WTC11 (cell line): Measurements from ENCODE around the gene SIK2. TPM values are rescaled to one million over a fixed set of nuclear protein-coding genes. Genes with fewer than 3 reads are reported as not detected.
A peak's percentile ranks its signal among the peaks of the same experiment; 100 is the strongest.

ENCODE experiments used
- ATAC-seq: fragments of 200-7000 bp; cut with Tn5 transposase; 2 replicates; pipeline ENCODE4 v1.10.0; 2021; ENCODE audit warnings: mild to moderate bottlenecking, moderate library complexity
- CTCF ChIA-PET: fragments of 300-600 bp; sonication (Branson Sonifier 250); formaldehyde crosslinking; loops from one replicate; lab custom pipeline; 2021; ENCODE audit warnings: antibody characterized with exemption; lab: Charles Lee
- POLR2A ChIA-PET: fragments of 350-600 bp; sonication (Branson Sonifier 250); formaldehyde crosslinking; loops from one replicate; lab custom pipeline; 2021; ENCODE audit warnings: antibody characterized with exemption; lab: Charles Lee
- DNase-seq: peaks from one replicate; pipeline ENCODE4 v3.0.0; 2021; ENCODE audit warnings: low spot score
- H3K27ac Mint-ChIP-seq: 2 replicates; pipeline ENCODE4 v1.8.0; 2021; ENCODE audit warnings: mixed read lengths
- H3K27me3 Mint-ChIP-seq: 2 replicates; pipeline ENCODE4 v1.8.0; 2021; ENCODE audit warnings: low read depth, mild to moderate bottlenecking, moderate library complexity, mixed read lengths
- H3K36me3 Mint-ChIP-seq: 2 replicates; pipeline ENCODE4 v1.8.0; 2021; ENCODE audit warnings: mixed read lengths
- H3K4me1 Mint-ChIP-seq: 2 replicates; pipeline ENCODE4 v1.8.0; 2022; ENCODE audit warnings: mixed read lengths
- H3K4me3 Mint-ChIP-seq: 2 replicates; pipeline ENCODE4 v1.8.0; 2021; ENCODE audit warnings: mild to moderate bottlenecking, moderate library complexity, mixed read lengths
- H3K9me3 Mint-ChIP-seq: 2 replicates; pipeline ENCODE4 v1.8.0; 2021; ENCODE audit warnings: mixed read lengths
- ATF1 ChIP-seq: sonication (generic); formaldehyde crosslinking; IDR thresholded peaks from 2 replicates; pipeline ENCODE4 v1.8.1; 2023; ENCODE audit warnings: mild to moderate bottlenecking, moderate library complexity, missing genetic modification reagents
- CDX4 ChIP-seq: fragments of 250-450 bp; sonication (Bioruptor Pico); IDR thresholded peaks from 2 replicates; pipeline ENCODE4 v1.9.0; 2021; ENCODE audit warnings: moderate library complexity, mild to moderate bottlenecking, inconsistent platforms, borderline replicate concordance
- CREB1 ChIP-seq: sonication (generic); formaldehyde crosslinking; IDR thresholded peaks from 2 replicates; pipeline ENCODE4 v1.8.0; 2023; ENCODE audit warnings: mild to moderate bottlenecking, missing genetic modification reagents
- ESRRA ChIP-seq: sonication (generic); formaldehyde crosslinking; IDR thresholded peaks from 2 replicates; pipeline ENCODE4 v1.8.1; 2022; ENCODE audit warnings: mild to moderate bottlenecking, missing genetic modification reagents, borderline replicate concordance
- ETV6 ChIP-seq: sonication (generic); formaldehyde crosslinking; IDR thresholded peaks from 2 replicates; pipeline ENCODE4 v1.8.1; 2022; ENCODE audit warnings: mild to moderate bottlenecking, missing genetic modification reagents
- FOXK1 ChIP-seq: sonication (generic); formaldehyde crosslinking; IDR thresholded peaks from 2 replicates; pipeline ENCODE4 v1.8.0; 2022; ENCODE audit warnings: mild to moderate bottlenecking, moderate library complexity, missing genetic modification reagents
- FOXP1 ChIP-seq: sonication (generic); formaldehyde crosslinking; IDR thresholded peaks from 2 replicates; pipeline ENCODE4 v1.8.0; 2022; ENCODE audit warnings: missing genetic modification reagents, mild to moderate bottlenecking, moderate library complexity, borderline replicate concordance
- HMGA2 ChIP-seq: fragments of 250-450 bp; sonication (Bioruptor Pico); IDR thresholded peaks from 2 replicates; pipeline ENCODE4 v1.4.0; 2021; ENCODE audit warnings: mild to moderate bottlenecking, moderate library complexity
- HMGXB4 ChIP-seq: sonication (generic); formaldehyde crosslinking; IDR thresholded peaks from 2 replicates; pipeline ENCODE4 v1.8.1; 2023; ENCODE audit warnings: mild to moderate bottlenecking, moderate library complexity, missing genetic modification reagents
- IRF2 ChIP-seq: sonication (generic); formaldehyde crosslinking; IDR thresholded peaks from 2 replicates; pipeline ENCODE4 v1.8.0; 2022; ENCODE audit warnings: low read depth, missing genetic modification reagents, borderline replicate concordance
- JUN ChIP-seq: sonication (generic); formaldehyde crosslinking; IDR thresholded peaks from 2 replicates; pipeline ENCODE4 v1.8.0; 2023; ENCODE audit warnings: mild to moderate bottlenecking, missing genetic modification reagents
- NFE2L1 ChIP-seq: sonication (generic); formaldehyde crosslinking; IDR thresholded peaks from 2 replicates; pipeline ENCODE4 v1.8.1; 2023; ENCODE audit warnings: missing genetic modification reagents
- OVOL2 ChIP-seq: fragments of 250-450 bp; sonication (Bioruptor Pico); IDR thresholded peaks from 2 replicates; pipeline ENCODE4 v1.9.0; 2021; ENCODE audit warnings: mild to moderate bottlenecking, borderline replicate concordance
- RELA ChIP-seq: sonication (generic); formaldehyde crosslinking; IDR thresholded peaks from 2 replicates; pipeline ENCODE4 v1.8.1; 2022; ENCODE audit warnings: missing genetic modification reagents, mild to moderate bottlenecking, borderline replicate concordance
- RORB ChIP-seq: fragments of 250-450 bp; sonication (Bioruptor Pico); IDR thresholded peaks from 2 replicates; pipeline ENCODE4 v1.9.0; 2021; ENCODE audit warnings: mild to moderate bottlenecking
- SMAD3 ChIP-seq: sonication (generic); formaldehyde crosslinking; IDR thresholded peaks from 2 replicates; pipeline ENCODE4 v1.8.0; 2022; ENCODE audit warnings: missing genetic modification reagents, mild to moderate bottlenecking, borderline replicate concordance
- SP1 ChIP-seq: sonication (generic); formaldehyde crosslinking; conservative IDR thresholded peaks from 2 replicates; pipeline ENCODE4 v1.8.1; 2022; ENCODE audit warnings: missing genetic modification reagents
- TEAD4 ChIP-seq: sonication (generic); formaldehyde crosslinking; IDR thresholded peaks from 2 replicates; pipeline ENCODE4 v1.8.0; 2022; ENCODE audit warnings: mild to moderate bottlenecking, missing genetic modification reagents
- TP53 ChIP-seq: sonication (generic); formaldehyde crosslinking; IDR thresholded peaks from 2 replicates; pipeline ENCODE4 v1.8.1; 2023; ENCODE audit warnings: mild to moderate bottlenecking, missing genetic modification reagents
- ZBTB43 ChIP-seq: sonication (generic); formaldehyde crosslinking; IDR thresholded peaks from 2 replicates; pipeline ENCODE4 v1.8.1; 2023; ENCODE audit warnings: mild to moderate bottlenecking, missing genetic modification reagents
- ZMAT4 ChIP-seq: fragments of 250-450 bp; sonication (Bioruptor Pico); IDR thresholded peaks from 2 replicates; pipeline ENCODE4 v1.9.0; 2021; ENCODE audit warnings: mild to moderate bottlenecking
- ZNF263 ChIP-seq: sonication (generic); formaldehyde crosslinking; IDR thresholded peaks from 2 replicates; pipeline ENCODE4 v1.8.1; 2022; ENCODE audit warnings: low read depth, mild to moderate bottlenecking, moderate library complexity, missing genetic modification reagents
- ZNF317 ChIP-seq: sonication (generic); formaldehyde crosslinking; IDR thresholded peaks from 2 replicates; pipeline ENCODE4 v1.8.1; 2023; ENCODE audit warnings: low read depth, mild to moderate bottlenecking, moderate library complexity, missing genetic modification reagents, borderline replicate concordance
- ZNF423 ChIP-seq: fragments of 250-450 bp; sonication (Bioruptor Pico); IDR thresholded peaks from 2 replicates; pipeline ENCODE4 v2.1.2; 2022; ENCODE audit warnings: mild to moderate bottlenecking, moderate library complexity
- total RNA-seq: library from RNA; stranded (reverse); gene quantifications from 3 replicates; pipeline ENCODE4 v1.2.3, GENCODE V29; 2021
- TF ChIP-seq, protein P1 (sequence below): sonication (generic); formaldehyde crosslinking; IDR thresholded peaks from 2 replicates; pipeline ENCODE4 v1.8.0; 2023; ENCODE audit warnings: mild to moderate bottlenecking, missing genetic modification reagents
- TF ChIP-seq, protein P2 (sequence below): sonication (generic); formaldehyde crosslinking; IDR thresholded peaks from 2 replicates; pipeline ENCODE4 v1.8.1; 2023; ENCODE audit warnings: mild to moderate bottlenecking, missing genetic modification reagents
- TF ChIP-seq, protein P3 (sequence below): sonication (generic); formaldehyde crosslinking; IDR thresholded peaks from 2 replicates; pipeline ENCODE4 v1.8.0; 2022; ENCODE audit warnings: mild to moderate bottlenecking, missing genetic modification reagents

Gene SIK2
- total RNA-seq, 1 experiment from 2014 or later: 7.2 TPM

GRCh38 chr11:111680486-111681175 lies 78.4 kb downstream of the SIK2 start:
- 0 out of 2 replicates have a peak, but pooled peaks cover 4% of the 10 kb centered on the region for H3K9me3 Mint-ChIP-seq
- TF ChIP-seq CREB1 (CRISPR knock-in tag) (no peak), ZNF263 (no peak), HMGXB4 (CRISPR knock-in tag) (no peak), RORB (CRISPR knock-in tag) (no peak), TEAD4 (no peak), CDX4 (CRISPR knock-in tag) (no peak), SMAD3 (CRISPR knock-in tag) (no peak), ETV6 (no peak), FOXP1 (CRISPR knock-in tag) (no peak), HMGA2 (no peak), RELA (no peak), TP53 (CRISPR knock-in tag) (no peak), OVOL2 (CRISPR knock-in tag) (no peak), FOXK1 (CRISPR knock-in tag) (no peak), ZNF317 (CRISPR knock-in tag) (no peak), ZNF423 (CRISPR knock-in tag) (no peak), ZMAT4 (CRISPR knock-in tag) (no peak)
- TF ChIP-seq, protein P1, sequence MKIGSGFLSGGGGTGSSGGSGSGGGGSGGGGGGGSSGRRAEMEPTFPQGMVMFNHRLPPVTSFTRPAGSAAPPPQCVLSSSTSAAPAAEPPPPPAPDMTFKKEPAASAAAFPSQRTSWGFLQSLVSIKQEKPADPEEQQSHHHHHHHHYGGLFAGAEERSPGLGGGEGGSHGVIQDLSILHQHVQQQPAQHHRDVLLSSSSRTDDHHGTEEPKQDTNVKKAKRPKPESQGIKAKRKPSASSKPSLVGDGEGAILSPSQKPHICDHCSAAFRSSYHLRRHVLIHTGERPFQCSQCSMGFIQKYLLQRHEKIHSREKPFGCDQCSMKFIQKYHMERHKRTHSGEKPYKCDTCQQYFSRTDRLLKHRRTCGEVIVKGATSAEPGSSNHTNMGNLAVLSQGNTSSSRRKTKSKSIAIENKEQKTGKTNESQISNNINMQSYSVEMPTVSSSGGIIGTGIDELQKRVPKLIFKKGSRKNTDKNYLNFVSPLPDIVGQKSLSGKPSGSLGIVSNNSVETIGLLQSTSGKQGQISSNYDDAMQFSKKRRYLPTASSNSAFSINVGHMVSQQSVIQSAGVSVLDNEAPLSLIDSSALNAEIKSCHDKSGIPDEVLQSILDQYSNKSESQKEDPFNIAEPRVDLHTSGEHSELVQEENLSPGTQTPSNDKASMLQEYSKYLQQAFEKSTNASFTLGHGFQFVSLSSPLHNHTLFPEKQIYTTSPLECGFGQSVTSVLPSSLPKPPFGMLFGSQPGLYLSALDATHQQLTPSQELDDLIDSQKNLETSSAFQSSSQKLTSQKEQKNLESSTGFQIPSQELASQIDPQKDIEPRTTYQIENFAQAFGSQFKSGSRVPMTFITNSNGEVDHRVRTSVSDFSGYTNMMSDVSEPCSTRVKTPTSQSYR (CRISPR knock-in tag): no peak
- TF ChIP-seq, protein P2, sequence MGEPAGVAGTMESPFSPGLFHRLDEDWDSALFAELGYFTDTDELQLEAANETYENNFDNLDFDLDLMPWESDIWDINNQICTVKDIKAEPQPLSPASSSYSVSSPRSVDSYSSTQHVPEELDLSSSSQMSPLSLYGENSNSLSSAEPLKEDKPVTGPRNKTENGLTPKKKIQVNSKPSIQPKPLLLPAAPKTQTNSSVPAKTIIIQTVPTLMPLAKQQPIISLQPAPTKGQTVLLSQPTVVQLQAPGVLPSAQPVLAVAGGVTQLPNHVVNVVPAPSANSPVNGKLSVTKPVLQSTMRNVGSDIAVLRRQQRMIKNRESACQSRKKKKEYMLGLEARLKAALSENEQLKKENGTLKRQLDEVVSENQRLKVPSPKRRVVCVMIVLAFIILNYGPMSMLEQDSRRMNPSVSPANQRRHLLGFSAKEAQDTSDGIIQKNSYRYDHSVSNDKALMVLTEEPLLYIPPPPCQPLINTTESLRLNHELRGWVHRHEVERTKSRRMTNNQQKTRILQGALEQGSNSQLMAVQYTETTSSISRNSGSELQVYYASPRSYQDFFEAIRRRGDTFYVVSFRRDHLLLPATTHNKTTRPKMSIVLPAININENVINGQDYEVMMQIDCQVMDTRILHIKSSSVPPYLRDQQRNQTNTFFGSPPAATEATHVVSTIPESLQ: no peak
- TF ChIP-seq, all 79 proteins: peak for 0
- H3K4me3 Mint-ChIP-seq: no peak overlapping the region
- CTCF ChIA-PET: interaction anchor here (1.4 kb wide), 1 partner anchor 161 kb away, joined by 3 read pairs; no protein-coding TSS in a partner anchor
- H3K36me3 Mint-ChIP-seq: no peaks in the 10 kb centered on the region
- POLR2A ChIA-PET: no interaction called here
- DNase-seq (no peak), ATAC-seq (no peak)
- no peaks in the 10 kb centered on the region for H3K27me3 Mint-ChIP-seq
- H3K27ac Mint-ChIP-seq: no peak overlapping the region
- no peaks in the 10 kb centered on the region for H3K4me1 Mint-ChIP-seq

DNA sequence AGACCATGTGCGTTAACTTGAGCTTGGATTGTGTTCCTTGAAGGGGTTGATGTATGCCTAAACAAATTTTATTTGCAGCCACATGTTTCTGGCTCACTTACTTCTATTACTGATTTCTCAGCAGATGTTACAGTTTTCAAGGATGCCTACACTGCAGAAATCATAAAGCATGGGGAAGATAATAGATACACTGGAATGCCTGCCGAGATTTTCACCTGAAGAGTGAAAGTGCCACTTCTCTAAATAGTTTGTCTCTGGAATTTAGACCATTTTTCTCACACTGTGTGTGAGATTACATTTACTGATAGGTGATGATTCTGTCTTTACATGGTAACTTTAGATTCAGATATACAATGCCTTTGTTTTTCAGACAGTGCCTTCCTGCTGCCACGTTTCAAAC lies 81.6 kb downstream of the SIK2 start:
- Mint-ChIP-seq H3K27ac (peak overlapping the region; percentile 2; the same call in 1 of the 2 replicates), H3K4me1 (no peaks in the 10 kb centered on the region), H3K27me3 (no peaks in the 10 kb centered on the region), H3K36me3 (no peaks in the 10 kb centered on the region), H3K9me3 (no peaks in the 10 kb centered on the region), H3K4me3 (no peak overlapping the region)
- POLR2A ChIA-PET: no interaction called here
- CTCF ChIA-PET: no interaction called here
- no peak for DNase-seq
- no peak for ATAC-seq
- TF ChIP-seq ETV6 (no peak), IRF2 (CRISPR knock-in tag) (no peak), JUN (CRISPR knock-in tag) (no peak), ATF1 (CRISPR knock-in tag) (no peak), NFE2L1 (no peak), ESRRA (CRISPR knock-in tag) (no peak), ZBTB43 (CRISPR knock-in tag) (no peak), SP1 (no peak)
- TF ChIP-seq, protein P3, sequence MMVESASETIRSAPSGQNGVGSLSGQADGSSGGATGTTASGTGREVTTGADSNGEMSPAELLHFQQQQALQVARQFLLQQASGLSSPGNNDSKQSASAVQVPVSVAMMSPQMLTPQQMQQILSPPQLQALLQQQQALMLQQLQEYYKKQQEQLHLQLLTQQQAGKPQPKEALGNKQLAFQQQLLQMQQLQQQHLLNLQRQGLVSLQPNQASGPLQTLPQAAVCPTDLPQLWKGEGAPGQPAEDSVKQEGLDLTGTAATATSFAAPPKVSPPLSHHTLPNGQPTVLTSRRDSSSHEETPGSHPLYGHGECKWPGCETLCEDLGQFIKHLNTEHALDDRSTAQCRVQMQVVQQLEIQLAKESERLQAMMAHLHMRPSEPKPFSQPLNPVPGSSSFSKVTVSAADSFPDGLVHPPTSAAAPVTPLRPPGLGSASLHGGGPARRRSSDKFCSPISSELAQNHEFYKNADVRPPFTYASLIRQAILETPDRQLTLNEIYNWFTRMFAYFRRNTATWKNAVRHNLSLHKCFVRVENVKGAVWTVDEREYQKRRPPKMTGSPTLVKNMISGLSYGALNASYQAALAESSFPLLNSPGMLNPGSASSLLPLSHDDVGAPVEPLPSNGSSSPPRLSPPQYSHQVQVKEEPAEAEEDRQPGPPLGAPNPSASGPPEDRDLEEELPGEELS (CRISPR knock-in tag): no peak
